ENCODE data around the gene WBP2NL. TPM values are rescaled to one million over a fixed set of nuclear protein-coding genes. Genes with fewer than 3 reads are reported as not detected.

The WBP2NL gene
- polyA plus RNA-seq, 1 donor from 2014 or later: not detected

GRCh38 chr22:41978732-41979131, 19.9 kb upstream of the WBP2NL start:
- Histone ChIP-seq H3K27me3 (ENCODE audit: insufficient read depth, low read depth, low read length) (no peaks in the 10 kb centered on the region), H3K9me2 (ENCODE audit: insufficient read depth, low read length) (no peaks in the 10 kb centered on the region), H3K4me3 (ENCODE audit: low read length) (peak overlapping the region; percentile 99), H4K20me1 (ENCODE audit: insufficient read depth) (peaks cover 3% of the 10 kb centered on the region), H3K27ac (ENCODE audit: low read length) (no peak overlapping the region), H3K9ac (ENCODE audit: low read length) (peak overlapping the region; percentile 98), H3K36me3 (ENCODE audit: insufficient read depth, low read length) (peaks cover 4% of the 10 kb centered on the region), H3K9me3 (ENCODE audit: low read length) (no peaks in the 10 kb centered on the region), H2AFZ (ENCODE audit: low read depth, low read length) (no peak overlapping the region), H3K79me2 (replicated peaks; ENCODE audit: insufficient read depth, low read length) (peaks cover 49% of the 10 kb centered on the region), H3K4me2 (ENCODE audit: low read length) (peak overlapping the region; percentile 95), H3F3A (ENCODE audit: insufficient read depth, low read length, poor library complexity, severe bottlenecking) (no peaks in the 10 kb centered on the region)
- no peak for TF ChIP-seq RAD21 (conservative IDR thresholded peaks at IDR 0.05)
- TF ChIP-seq, protein P1, sequence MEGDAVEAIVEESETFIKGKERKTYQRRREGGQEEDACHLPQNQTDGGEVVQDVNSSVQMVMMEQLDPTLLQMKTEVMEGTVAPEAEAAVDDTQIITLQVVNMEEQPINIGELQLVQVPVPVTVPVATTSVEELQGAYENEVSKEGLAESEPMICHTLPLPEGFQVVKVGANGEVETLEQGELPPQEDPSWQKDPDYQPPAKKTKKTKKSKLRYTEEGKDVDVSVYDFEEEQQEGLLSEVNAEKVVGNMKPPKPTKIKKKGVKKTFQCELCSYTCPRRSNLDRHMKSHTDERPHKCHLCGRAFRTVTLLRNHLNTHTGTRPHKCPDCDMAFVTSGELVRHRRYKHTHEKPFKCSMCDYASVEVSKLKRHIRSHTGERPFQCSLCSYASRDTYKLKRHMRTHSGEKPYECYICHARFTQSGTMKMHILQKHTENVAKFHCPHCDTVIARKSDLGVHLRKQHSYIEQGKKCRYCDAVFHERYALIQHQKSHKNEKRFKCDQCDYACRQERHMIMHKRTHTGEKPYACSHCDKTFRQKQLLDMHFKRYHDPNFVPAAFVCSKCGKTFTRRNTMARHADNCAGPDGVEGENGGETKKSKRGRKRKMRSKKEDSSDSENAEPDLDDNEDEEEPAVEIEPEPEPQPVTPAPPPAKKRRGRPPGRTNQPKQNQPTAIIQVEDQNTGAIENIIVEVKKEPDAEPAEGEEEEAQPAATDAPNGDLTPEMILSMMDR (IDR thresholded peaks at IDR 0.05; ENCODE audit: poor library complexity, severe bottlenecking): no peak
- TF ChIP-seq EZH2 (IDR thresholded peaks at IDR 0.05; ENCODE audit: borderline replicate concordance, insufficient read depth, low read length, poor library complexity, severe bottlenecking): no peak
- TF ChIP-seq POLR2AphosphoS5 (IDR thresholded peaks at IDR 0.05): no peak
- TF ChIP-seq MXI1 (conservative IDR thresholded peaks at IDR 0.05; ENCODE audit: poor library complexity, severe bottlenecking): no peak
- TF ChIP-seq EP300 (conservative IDR thresholded peaks at IDR 0.05; ENCODE audit: poor library complexity, severe bottlenecking): no peak
- TF ChIP-seq SMC3 (conservative IDR thresholded peaks at IDR 0.05; ENCODE audit: poor library complexity): no peak
- no peak for TF ChIP-seq TAF1 (IDR thresholded peaks at IDR 0.05; ENCODE audit: low read depth)
- TF ChIP-seq, protein P2, sequence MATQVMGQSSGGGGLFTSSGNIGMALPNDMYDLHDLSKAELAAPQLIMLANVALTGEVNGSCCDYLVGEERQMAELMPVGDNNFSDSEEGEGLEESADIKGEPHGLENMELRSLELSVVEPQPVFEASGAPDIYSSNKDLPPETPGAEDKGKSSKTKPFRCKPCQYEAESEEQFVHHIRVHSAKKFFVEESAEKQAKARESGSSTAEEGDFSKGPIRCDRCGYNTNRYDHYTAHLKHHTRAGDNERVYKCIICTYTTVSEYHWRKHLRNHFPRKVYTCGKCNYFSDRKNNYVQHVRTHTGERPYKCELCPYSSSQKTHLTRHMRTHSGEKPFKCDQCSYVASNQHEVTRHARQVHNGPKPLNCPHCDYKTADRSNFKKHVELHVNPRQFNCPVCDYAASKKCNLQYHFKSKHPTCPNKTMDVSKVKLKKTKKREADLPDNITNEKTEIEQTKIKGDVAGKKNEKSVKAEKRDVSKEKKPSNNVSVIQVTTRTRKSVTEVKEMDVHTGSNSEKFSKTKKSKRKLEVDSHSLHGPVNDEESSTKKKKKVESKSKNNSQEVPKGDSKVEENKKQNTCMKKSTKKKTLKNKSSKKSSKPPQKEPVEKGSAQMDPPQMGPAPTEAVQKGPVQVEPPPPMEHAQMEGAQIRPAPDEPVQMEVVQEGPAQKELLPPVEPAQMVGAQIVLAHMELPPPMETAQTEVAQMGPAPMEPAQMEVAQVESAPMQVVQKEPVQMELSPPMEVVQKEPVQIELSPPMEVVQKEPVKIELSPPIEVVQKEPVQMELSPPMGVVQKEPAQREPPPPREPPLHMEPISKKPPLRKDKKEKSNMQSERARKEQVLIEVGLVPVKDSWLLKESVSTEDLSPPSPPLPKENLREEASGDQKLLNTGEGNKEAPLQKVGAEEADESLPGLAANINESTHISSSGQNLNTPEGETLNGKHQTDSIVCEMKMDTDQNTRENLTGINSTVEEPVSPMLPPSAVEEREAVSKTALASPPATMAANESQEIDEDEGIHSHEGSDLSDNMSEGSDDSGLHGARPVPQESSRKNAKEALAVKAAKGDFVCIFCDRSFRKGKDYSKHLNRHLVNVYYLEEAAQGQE (IDR thresholded peaks at IDR 0.05; ENCODE audit: borderline replicate concordance): no peak

DNA sequence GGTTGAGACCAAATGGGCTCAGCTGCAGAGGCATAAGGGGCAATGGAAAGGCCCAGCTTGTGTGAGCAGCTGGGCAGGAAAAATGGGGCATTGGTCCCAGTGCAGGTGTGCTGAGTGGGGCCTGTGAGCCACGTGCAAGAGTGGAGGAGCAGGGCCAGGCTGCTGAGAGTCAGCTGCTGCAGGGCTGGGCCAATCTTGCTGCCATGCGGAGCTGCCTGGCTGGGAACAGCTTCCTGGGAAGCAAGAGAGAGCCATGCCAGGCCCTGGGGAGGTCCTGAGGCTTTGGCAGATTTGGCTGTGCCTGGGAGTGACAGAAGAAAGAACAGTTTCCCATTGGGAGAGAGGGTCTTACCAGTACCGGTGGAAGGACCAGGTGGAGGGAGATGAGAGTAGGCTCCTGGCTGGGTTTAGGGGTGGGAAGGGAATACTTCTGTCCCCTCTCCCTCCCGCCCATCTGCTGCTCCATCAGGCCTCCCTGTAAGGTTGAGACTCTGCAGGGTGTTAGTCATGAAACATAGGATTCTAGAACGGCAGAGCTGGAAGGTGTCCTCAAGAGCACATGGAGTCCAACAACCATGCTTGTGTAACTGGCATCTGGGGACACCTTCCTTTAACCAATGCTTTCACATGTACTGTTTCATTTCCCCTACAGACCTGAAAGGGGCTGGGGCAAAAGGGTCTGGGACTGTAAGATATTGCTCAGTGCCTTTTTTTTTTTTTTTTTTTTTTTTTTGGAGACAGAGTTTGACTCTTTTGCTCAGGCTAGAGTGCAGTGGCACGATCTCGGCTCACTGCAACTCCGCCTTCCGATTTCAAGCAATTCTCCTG, 19.0 kb upstream of the WBP2NL start:
- TF ChIP-seq RAD21 (conservative IDR thresholded peaks at IDR 0.05) (no peak), POLR2AphosphoS5 (IDR thresholded peaks at IDR 0.05) (no peak), MXI1 (conservative IDR thresholded peaks at IDR 0.05; ENCODE audit: poor library complexity, severe bottlenecking) (no peak), EZH2 (IDR thresholded peaks at IDR 0.05; ENCODE audit: borderline replicate concordance, insufficient read depth, low read length, poor library complexity, severe bottlenecking) (no peak), TAF1 (IDR thresholded peaks at IDR 0.05; ENCODE audit: low read depth) (no peak), SMC3 (conservative IDR thresholded peaks at IDR 0.05; ENCODE audit: poor library complexity) (no peak), EP300 (conservative IDR thresholded peaks at IDR 0.05; ENCODE audit: poor library complexity, severe bottlenecking) (no peak)
- TF ChIP-seq, protein P1 (IDR thresholded peaks at IDR 0.05; ENCODE audit: poor library complexity, severe bottlenecking): no peak
- TF ChIP-seq, protein P2 (IDR thresholded peaks at IDR 0.05; ENCODE audit: borderline replicate concordance): no peak
- Histone ChIP-seq H3K36me3 (ENCODE audit: insufficient read depth, low read length) (peaks cover 4% of the 10 kb centered on the region), H3K4me2 (ENCODE audit: low read length) (no peak overlapping the region), H3F3A (ENCODE audit: insufficient read depth, low read length, poor library complexity, severe bottlenecking) (no peaks in the 10 kb centered on the region), H2AFZ (ENCODE audit: low read depth, low read length) (no peak overlapping the region), H3K4me3 (ENCODE audit: low read length) (peak overlapping the region; percentile 99), H3K9ac (ENCODE audit: low read length) (no peak overlapping the region), H3K27me3 (ENCODE audit: insufficient read depth, low read depth, low read length) (no peaks in the 10 kb centered on the region), H3K9me3 (ENCODE audit: low read length) (no peaks in the 10 kb centered on the region), H3K79me2 (replicated peaks; ENCODE audit: insufficient read depth, low read length) (peaks cover 49% of the 10 kb centered on the region), H4K20me1 (ENCODE audit: insufficient read depth) (peaks cover 3% of the 10 kb centered on the region), H3K27ac (ENCODE audit: low read length) (no peak overlapping the region), H3K9me2 (ENCODE audit: insufficient read depth, low read length) (no peaks in the 10 kb centered on the region)
